Caco-2 (cell line): Measurements from ENCODE around the gene NLGN4Y. TPM values are rescaled to one million over a fixed set of nuclear protein-coding genes. Genes with fewer than 3 reads are reported as not detected.

Experiments
- BruUV-seq: library from RNA; stranded (reverse); fragments of 400-500 nt; replicated peaks from 2 replicates; lab custom pipeline; 2021; lab: Mats Ljungman, UMichigan
- CTCF ChIA-PET: fragments of 300-600 bp; sonication (Branson Sonifier 250); formaldehyde crosslinking; loops from one replicate; lab custom pipeline; 2022; ENCODE audit warnings: antibody characterized with exemption; lab: Charles Lee
- POLR2A ChIA-PET: fragments of 300-600 bp; sonication (Branson Sonifier 250); formaldehyde crosslinking; loops from one replicate; lab custom pipeline; 2022; ENCODE audit warnings: antibody characterized with exemption; lab: Charles Lee
- DNase-seq, 2 experiments: peaks; one replicate each; pipeline versions ENCODE4 v3.0.0 to v3.0.0-alpha.2; 2020 to 2022
- H3K27me3 ChIP-seq: replicated peaks from 2 replicates; pipeline ENCODE4 v1.6.0; 2011; ENCODE audit warnings: low read length; ENCODE audit not compliant: control insufficient read depth, insufficient read depth
- H3K36me3 ChIP-seq: 2 replicates; pipeline ENCODE4 v1.5.1; 2011; ENCODE audit warnings: low read length; ENCODE audit not compliant: control insufficient read depth, insufficient read depth
- H3K4me1 ChIP-seq: fragments of 250-450 bp; sonication (Bioruptor Pico); 2 replicates; pipeline ENCODE4 v1.5.1; 2020; ENCODE audit warnings: mild to moderate bottlenecking
- H3K4me3 ChIP-seq: 2 replicates; pipeline ENCODE4 v1.5.1; 2011; ENCODE audit warnings: low read depth, mild to moderate bottlenecking, control low read depth, low read length
- H3K9me3 ChIP-seq: fragments of 250-450 bp; sonication (Bioruptor Pico); 2 replicates; pipeline ENCODE4 v1.5.1; 2020; ENCODE audit warnings: mild to moderate bottlenecking, moderate library complexity
- H3K27ac Mint-ChIP-seq: one replicate; pipeline ENCODE4 v1.8.0; 2022; ENCODE audit warnings: mixed read lengths; ENCODE audit not compliant: unreplicated experiment
- H3K27me3 Mint-ChIP-seq: one replicate; pipeline ENCODE4 v1.8.0; 2022; ENCODE audit warnings: mixed read lengths; ENCODE audit not compliant: insufficient read depth, unreplicated experiment
- H3K36me3 Mint-ChIP-seq: one replicate; pipeline ENCODE4 v1.8.0; 2022; ENCODE audit warnings: mild to moderate bottlenecking, mixed read lengths; ENCODE audit not compliant: insufficient read depth, unreplicated experiment
- H3K4me1 Mint-ChIP-seq: one replicate; pipeline ENCODE4 v1.8.0; 2022; ENCODE audit warnings: low read depth, mixed read lengths; ENCODE audit not compliant: unreplicated experiment
- H3K4me3 Mint-ChIP-seq: one replicate; pipeline ENCODE4 v1.8.0; 2022; ENCODE audit warnings: mild to moderate bottlenecking, moderate library complexity, mixed read lengths; ENCODE audit not compliant: unreplicated experiment
- H3K9me3 Mint-ChIP-seq: one replicate; pipeline ENCODE4 v1.8.0; 2022; ENCODE audit warnings: mixed read lengths; ENCODE audit not compliant: unreplicated experiment
- CTCF ChIP-seq, 2 experiments: fragments of 200-600 bp in 1 of 2; IDR thresholded peaks; 1 replicate in 1 of 2; 2 replicates in 1 of 2; pipeline versions ENCODE4 v1.5.1 to v1.8.0; 2011 to 2022; ENCODE audit warnings: antibody characterized with exemption in 1 of 2, control low read depth in 1 of 2, inconsistent platforms in 1 of 2, low read depth in 1 of 2, low read length in 1 of 2, mild to moderate bottlenecking in 1 of 2, moderate library complexity in 1 of 2; ENCODE audit not compliant: insufficient read depth in 1 of 2, severe bottlenecking in 1 of 2, unreplicated experiment in 1 of 2
- intact Hi-C: fragments of 100-400 bp; cut with micrococcal nuclease; formaldehyde crosslinking; loops from one replicate; pipeline ENCODE4 v1.10.0; 2022; ENCODE audit not compliant: unreplicated experiment
- total RNA-seq: library from RNA; stranded (reverse); gene quantifications from 2 replicates; pipeline ENCODE4 v1.2.3, GENCODE V29; 2022

NLGN4Y gene
- total RNA-seq, 1 experiment from 2014 or later: not detected

- no TSS peak for BruUV-seq
- POLR2A ChIA-PET: no interaction called here
Measured at GRCh38 chrY:14641853-14642252, 117.5 kb downstream of the NLGN4Y start.

GRCh38 chrY:14644157-14644952, 120.0 kb downstream of the NLGN4Y start:
- no peak for DNase-seq
- Histone ChIP-seq H3K4me3 (no peak overlapping the region), H3K36me3 (no peaks in the 10 kb centered on the region), H3K27me3 (no peaks in the 10 kb centered on the region), H3K4me1 (no peaks in the 10 kb centered on the region), H3K9me3 (no peaks in the 10 kb centered on the region)
- no peaks in the 10 kb centered on the region for H3K27me3 Mint-ChIP-seq
- no peak overlapping the region for H3K27ac Mint-ChIP-seq
- no peak overlapping the region for H3K4me3 Mint-ChIP-seq
- TF ChIP-seq CTCF (IDR thresholded peaks at IDR 0.05; ENCODE audit: insufficient read depth in 1 of 2, low read depth in 1 of 2, low read length in 1 of 2, severe bottlenecking in 1 of 2, unreplicated experiment in 1 of 2): no peak
- intact Hi-C loops: no loop called here
- ChIA-PET CTCF (no interaction called here), POLR2A (no interaction called here)
- BruUV-seq: no TSS peak
- H3K9me3 Mint-ChIP-seq: no peaks in the 10 kb centered on the region
- no peaks in the 10 kb centered on the region for H3K4me1 Mint-ChIP-seq
- H3K36me3 Mint-ChIP-seq: no peaks in the 10 kb centered on the region

More at GRCh38 chrY:14641853-14642252, 117.5 kb downstream of the NLGN4Y start:
- Mint-ChIP-seq H3K4me3 (no peak overlapping the region), H3K27me3 (no peaks in the 10 kb centered on the region), H3K27ac (no peak overlapping the region), H3K9me3 (no peaks in the 10 kb centered on the region), H3K36me3 (no peaks in the 10 kb centered on the region), H3K4me1 (no peaks in the 10 kb centered on the region)
- Histone ChIP-seq H3K4me1 (no peaks in the 10 kb centered on the region), H3K27me3 (no peaks in the 10 kb centered on the region), H3K36me3 (no peaks in the 10 kb centered on the region), H3K4me3 (no peak overlapping the region), H3K9me3 (no peaks in the 10 kb centered on the region)
- intact Hi-C loops: no loop called here
- CTCF ChIA-PET: no interaction called here
- no peak for TF ChIP-seq CTCF (IDR thresholded peaks at IDR 0.05; ENCODE audit: insufficient read depth in 1 of 2, low read depth in 1 of 2, low read length in 1 of 2, severe bottlenecking in 1 of 2, unreplicated experiment in 1 of 2)
- no peak for DNase-seq

GRCh38 chrY:14679181-14679580, 154.9 kb downstream of the NLGN4Y start:
- POLR2A ChIA-PET: no interaction called here
- no peaks in the 10 kb centered on the region for H3K27me3 Mint-ChIP-seq
- BruUV-seq: no TSS peak
- no peaks in the 10 kb centered on the region for H3K36me3 Mint-ChIP-seq
- no peak for DNase-seq
- no peaks in the 10 kb centered on the region for H3K4me1 Mint-ChIP-seq
- H3K4me3 Mint-ChIP-seq: no peak overlapping the region
- no peaks in the 10 kb centered on the region for H3K9me3 Mint-ChIP-seq
- no peak for TF ChIP-seq CTCF (IDR thresholded peaks at IDR 0.05; ENCODE audit: insufficient read depth in 1 of 2, low read depth in 1 of 2, low read length in 1 of 2, severe bottlenecking in 1 of 2, unreplicated experiment in 1 of 2)
- H3K4me1 ChIP-seq: no peaks in the 10 kb centered on the region
- intact Hi-C loops: no loop called here
- no peak overlapping the region for H3K27ac Mint-ChIP-seq
- CTCF ChIA-PET: no interaction called here
- no peaks in the 10 kb centered on the region for H3K27me3 ChIP-seq
- H3K36me3 ChIP-seq: no peaks in the 10 kb centered on the region
- H3K9me3 ChIP-seq: no peaks in the 10 kb centered on the region
- H3K4me3 ChIP-seq: no peak overlapping the region
